ENCODE measurements around the gene TCF12.

TCF12 gene

DNA sequence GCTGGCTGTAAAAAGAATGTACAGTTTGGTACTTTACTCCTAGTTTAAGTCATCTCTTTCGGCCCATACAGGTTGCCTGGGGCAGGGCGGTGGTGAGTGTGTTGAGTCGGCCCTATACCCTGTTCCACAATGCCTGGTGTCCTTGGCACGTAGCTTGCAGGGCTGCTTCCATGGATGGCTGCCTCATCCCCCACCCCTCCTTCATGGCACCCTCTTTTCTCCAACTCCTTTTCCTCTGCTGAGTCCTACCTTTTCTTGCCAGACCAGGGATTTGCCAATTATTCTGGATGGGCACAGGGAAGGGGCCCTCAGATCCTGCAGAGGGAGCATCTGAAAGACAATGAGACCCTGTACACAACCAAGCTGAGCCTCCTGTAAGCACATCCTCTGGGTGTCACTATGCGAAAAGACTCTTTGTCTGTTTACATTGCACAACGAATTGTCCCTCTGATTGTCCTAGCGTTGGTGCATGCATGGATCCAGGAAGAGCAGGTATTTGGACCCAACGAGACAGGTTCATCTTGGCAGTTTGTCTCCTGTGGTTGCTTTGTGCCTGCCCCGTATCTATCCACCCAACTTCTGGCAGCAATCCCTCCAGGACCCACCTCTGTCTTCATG, 384.3 kb downstream of the TCF12 start:
- H3K79me2 ChIP-seq (ENCODE audit: insufficient read depth, low read length), result peaks cover 49% of the 10 kb centered on the region
- peaks cover 72% of the 10 kb centered on the region for H3K4me1 ChIP-seq (ENCODE audit: insufficient read depth, low read length, severe bottlenecking)
- H3K36me3 ChIP-seq (ENCODE audit: insufficient read depth, low read length), result peaks cover 42% of the 10 kb centered on the region
- peak overlapping the region; percentile 98 for H3K27ac ChIP-seq (ENCODE audit: low read depth, low read length, poor library complexity, severe bottlenecking)
- H3K4me3 ChIP-seq (ENCODE audit: low read depth, low read length, poor library complexity, severe bottlenecking), result peak overlapping the region; percentile 86
- H2AFZ ChIP-seq (ENCODE audit: low read length), result no peak overlapping the region
- no peaks in the 10 kb centered on the region for H3K27me3 ChIP-seq (ENCODE audit: insufficient read depth, low read length)
- peaks cover 4% of the 10 kb centered on the region for H3F3A ChIP-seq (ENCODE audit: insufficient read depth, low read length)
- no peaks in the 10 kb centered on the region for H3K9me2 ChIP-seq (ENCODE audit: low read depth, low read length)
- H3K4me2 ChIP-seq (ENCODE audit: low read length), result peak overlapping the region; percentile 77
- TF ChIP-seq, protein P1, sequence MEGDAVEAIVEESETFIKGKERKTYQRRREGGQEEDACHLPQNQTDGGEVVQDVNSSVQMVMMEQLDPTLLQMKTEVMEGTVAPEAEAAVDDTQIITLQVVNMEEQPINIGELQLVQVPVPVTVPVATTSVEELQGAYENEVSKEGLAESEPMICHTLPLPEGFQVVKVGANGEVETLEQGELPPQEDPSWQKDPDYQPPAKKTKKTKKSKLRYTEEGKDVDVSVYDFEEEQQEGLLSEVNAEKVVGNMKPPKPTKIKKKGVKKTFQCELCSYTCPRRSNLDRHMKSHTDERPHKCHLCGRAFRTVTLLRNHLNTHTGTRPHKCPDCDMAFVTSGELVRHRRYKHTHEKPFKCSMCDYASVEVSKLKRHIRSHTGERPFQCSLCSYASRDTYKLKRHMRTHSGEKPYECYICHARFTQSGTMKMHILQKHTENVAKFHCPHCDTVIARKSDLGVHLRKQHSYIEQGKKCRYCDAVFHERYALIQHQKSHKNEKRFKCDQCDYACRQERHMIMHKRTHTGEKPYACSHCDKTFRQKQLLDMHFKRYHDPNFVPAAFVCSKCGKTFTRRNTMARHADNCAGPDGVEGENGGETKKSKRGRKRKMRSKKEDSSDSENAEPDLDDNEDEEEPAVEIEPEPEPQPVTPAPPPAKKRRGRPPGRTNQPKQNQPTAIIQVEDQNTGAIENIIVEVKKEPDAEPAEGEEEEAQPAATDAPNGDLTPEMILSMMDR (IDR thresholded peaks at IDR 0.05; ENCODE audit: low read length), result peak; percentile 34; the same call in 1 of the 2 replicates
- TF ChIP-seq EZH2 (IDR thresholded peaks at IDR 0.05; ENCODE audit: borderline replicate concordance, low read length), result no peak
- no peaks in the 10 kb centered on the region for H3K9me3 ChIP-seq (ENCODE audit: low read length)
- H3K9ac ChIP-seq (ENCODE audit: low read length), result peak overlapping the region; percentile 95; the same call in 1 of the 2 replicates
- H4K20me1 ChIP-seq (ENCODE audit: insufficient read depth, low read length), result no peaks in the 10 kb centered on the region

- Histone ChIP-seq H3K4me3 (ENCODE audit: low read depth, low read length, poor library complexity, severe bottlenecking) (peak overlapping the region; percentile 86), H3K27ac (ENCODE audit: low read depth, low read length, poor library complexity, severe bottlenecking) (peak overlapping the region; percentile 48), H4K20me1 (ENCODE audit: insufficient read depth, low read length) (no peaks in the 10 kb centered on the region), H3K36me3 (ENCODE audit: insufficient read depth, low read length) (peaks cover 54% of the 10 kb centered on the region), H3K79me2 (ENCODE audit: insufficient read depth, low read length) (peaks cover 49% of the 10 kb centered on the region), H3K27me3 (ENCODE audit: insufficient read depth, low read length) (no peaks in the 10 kb centered on the region), H2AFZ (ENCODE audit: low read length) (no peak overlapping the region), H3K9ac (ENCODE audit: low read length) (peak overlapping the region; percentile 4; the same call in 1 of the 2 replicates), H3K9me3 (ENCODE audit: low read length) (no peaks in the 10 kb centered on the region), H3K4me2 (ENCODE audit: low read length) (peak overlapping the region; percentile 77), H3F3A (ENCODE audit: insufficient read depth, low read length) (no peaks in the 10 kb centered on the region), H3K4me1 (ENCODE audit: insufficient read depth, low read length, severe bottlenecking) (peaks cover 50% of the 10 kb centered on the region), H3K9me2 (ENCODE audit: low read depth, low read length) (no peaks in the 10 kb centered on the region)
- TF ChIP-seq, protein P1 (IDR thresholded peaks at IDR 0.05; ENCODE audit: low read length), result no peak
- no peak for TF ChIP-seq EZH2 (IDR thresholded peaks at IDR 0.05; ENCODE audit: borderline replicate concordance, low read length)
Observed at GRCh38 chr15:57305009-57305408, 386.6 kb downstream of the TCF12 start.

GRCh38 chr15:57306161-57306943, 387.9 kb downstream of the TCF12 start:
- H3K4me2 ChIP-seq (ENCODE audit: low read length), result peak overlapping the region; percentile 76
- H3F3A ChIP-seq (ENCODE audit: insufficient read depth, low read length), result no peaks in the 10 kb centered on the region
- peaks cover 38% of the 10 kb centered on the region for H3K79me2 ChIP-seq (ENCODE audit: insufficient read depth, low read length)
- H3K9me2 ChIP-seq (ENCODE audit: low read depth, low read length), result no peaks in the 10 kb centered on the region
- H3K4me3 ChIP-seq (ENCODE audit: low read depth, low read length, poor library complexity, severe bottlenecking), result peak overlapping the region; percentile 56
- no peaks in the 10 kb centered on the region for H3K9me3 ChIP-seq (ENCODE audit: low read length)
- peak overlapping the region; percentile 6 for H3K27ac ChIP-seq (ENCODE audit: low read depth, low read length, poor library complexity, severe bottlenecking)
- peak overlapping the region; percentile 52 for H3K9ac ChIP-seq (ENCODE audit: low read length)
- no peak overlapping the region for H2AFZ ChIP-seq (ENCODE audit: low read length)
- H3K36me3 ChIP-seq (ENCODE audit: insufficient read depth, low read length), result peaks cover 52% of the 10 kb centered on the region
- no peaks in the 10 kb centered on the region for H3K27me3 ChIP-seq (ENCODE audit: insufficient read depth, low read length)
- TF ChIP-seq, protein P1 (IDR thresholded peaks at IDR 0.05; ENCODE audit: low read length), result peak; percentile 86
- TF ChIP-seq EZH2 (IDR thresholded peaks at IDR 0.05; ENCODE audit: borderline replicate concordance, low read length), result no peak
- peaks cover 44% of the 10 kb centered on the region for H3K4me1 ChIP-seq (ENCODE audit: insufficient read depth, low read length, severe bottlenecking)
- H4K20me1 ChIP-seq (ENCODE audit: insufficient read depth, low read length), result no peaks in the 10 kb centered on the region
